Measurements from ENCODE around the gene SKI.

Gene SKI

DNA sequence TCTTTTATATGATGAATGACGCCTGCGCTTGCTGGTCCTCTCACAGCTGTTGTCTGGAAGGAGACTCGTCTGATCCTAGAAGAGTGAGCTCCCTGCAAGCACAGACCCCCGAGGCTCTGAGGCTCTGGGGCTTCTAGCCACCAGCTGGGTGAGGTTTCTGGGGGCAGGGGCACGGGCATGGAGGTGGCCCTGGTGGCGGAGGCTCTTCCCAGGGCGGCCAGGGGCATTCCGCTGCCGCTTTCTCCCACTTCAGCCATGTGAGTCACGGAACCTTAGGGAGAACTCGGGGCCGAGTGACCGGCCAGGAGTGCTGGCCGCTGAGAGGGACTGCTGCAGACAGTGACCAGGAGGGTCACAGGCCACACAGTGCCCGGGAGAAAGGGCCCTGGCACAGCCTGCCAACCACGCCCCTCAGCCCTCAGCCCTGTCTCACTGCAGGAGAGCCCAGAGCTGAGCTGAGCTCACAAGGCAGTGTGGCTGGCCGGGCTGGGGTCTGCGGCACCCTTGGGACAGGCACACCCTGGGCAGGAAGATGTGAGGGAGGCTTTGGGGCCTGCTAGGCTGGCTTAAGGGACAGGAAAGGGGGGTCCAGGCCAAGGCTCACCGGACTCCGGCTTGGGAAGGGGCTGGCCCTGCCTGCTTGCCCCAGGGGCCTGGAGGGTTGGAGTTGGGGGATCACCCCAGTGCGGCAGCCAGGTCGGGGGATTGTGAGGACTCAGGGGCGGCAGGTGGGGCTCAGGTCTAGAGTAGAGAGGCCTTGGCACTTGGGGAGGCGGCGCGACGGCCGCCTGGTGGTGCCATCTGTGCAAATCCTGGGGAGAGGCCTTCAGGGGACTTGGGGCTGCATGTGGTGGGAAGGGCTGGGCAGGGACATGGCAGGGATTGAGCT is 127.5 kb downstream of the SKI start:
- no peaks in the 10 kb centered on the region for H3K79me2 ChIP-seq (ENCODE audit: insufficient read depth, low read length)

DNA sequence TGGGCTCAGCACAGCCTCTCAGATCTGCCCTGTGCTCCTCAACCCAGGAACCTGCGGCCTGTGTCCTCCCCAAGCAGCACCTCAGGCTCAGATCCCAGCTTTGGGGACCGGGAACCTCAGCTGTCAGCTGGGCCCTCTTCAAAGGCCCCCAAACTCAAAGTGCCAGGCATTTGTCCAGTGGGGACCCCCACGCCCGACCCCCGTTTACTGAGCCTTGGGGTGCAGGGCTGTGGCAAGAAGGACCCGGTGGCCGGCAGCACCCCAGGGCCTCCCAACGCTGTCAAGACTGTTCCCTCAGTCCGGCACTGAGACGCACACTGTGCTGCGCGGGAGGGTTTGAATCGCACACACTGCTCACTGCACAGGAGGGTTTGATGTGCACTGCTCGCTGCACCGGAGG is 128.3 kb downstream of the SKI start:
- Histone ChIP-seq H3K79me2 (ENCODE audit: insufficient read depth, low read length) (no peaks in the 10 kb centered on the region), H3K27me3 (ENCODE audit: insufficient read depth, low read length) (peaks cover 3% of the 10 kb centered on the region; the same call in 1 of the 2 replicates), H3K27ac (ENCODE audit: low read depth, low read length, poor library complexity, severe bottlenecking) (no peak overlapping the region), H3K4me1 (ENCODE audit: insufficient read depth, low read length, severe bottlenecking) (no peaks in the 10 kb centered on the region), H3K4me2 (ENCODE audit: low read length) (no peak overlapping the region), H3F3A (ENCODE audit: insufficient read depth, low read length) (no peaks in the 10 kb centered on the region), H3K9ac (ENCODE audit: low read length) (no peak overlapping the region), H3K4me3 (ENCODE audit: low read depth, low read length, poor library complexity, severe bottlenecking) (no peak overlapping the region), H3K9me3 (ENCODE audit: low read length) (no peaks in the 10 kb centered on the region), H2AFZ (ENCODE audit: low read length) (no peak overlapping the region), H3K36me3 (ENCODE audit: insufficient read depth, low read length) (no peaks in the 10 kb centered on the region), H3K9me2 (ENCODE audit: low read depth, low read length) (no peaks in the 10 kb centered on the region), H4K20me1 (ENCODE audit: insufficient read depth, low read length) (no peaks in the 10 kb centered on the region)
- no peak for TF ChIP-seq EZH2 (IDR thresholded peaks at IDR 0.05; ENCODE audit: borderline replicate concordance, low read length)
- TF ChIP-seq, protein P1, sequence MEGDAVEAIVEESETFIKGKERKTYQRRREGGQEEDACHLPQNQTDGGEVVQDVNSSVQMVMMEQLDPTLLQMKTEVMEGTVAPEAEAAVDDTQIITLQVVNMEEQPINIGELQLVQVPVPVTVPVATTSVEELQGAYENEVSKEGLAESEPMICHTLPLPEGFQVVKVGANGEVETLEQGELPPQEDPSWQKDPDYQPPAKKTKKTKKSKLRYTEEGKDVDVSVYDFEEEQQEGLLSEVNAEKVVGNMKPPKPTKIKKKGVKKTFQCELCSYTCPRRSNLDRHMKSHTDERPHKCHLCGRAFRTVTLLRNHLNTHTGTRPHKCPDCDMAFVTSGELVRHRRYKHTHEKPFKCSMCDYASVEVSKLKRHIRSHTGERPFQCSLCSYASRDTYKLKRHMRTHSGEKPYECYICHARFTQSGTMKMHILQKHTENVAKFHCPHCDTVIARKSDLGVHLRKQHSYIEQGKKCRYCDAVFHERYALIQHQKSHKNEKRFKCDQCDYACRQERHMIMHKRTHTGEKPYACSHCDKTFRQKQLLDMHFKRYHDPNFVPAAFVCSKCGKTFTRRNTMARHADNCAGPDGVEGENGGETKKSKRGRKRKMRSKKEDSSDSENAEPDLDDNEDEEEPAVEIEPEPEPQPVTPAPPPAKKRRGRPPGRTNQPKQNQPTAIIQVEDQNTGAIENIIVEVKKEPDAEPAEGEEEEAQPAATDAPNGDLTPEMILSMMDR (IDR thresholded peaks at IDR 0.05; ENCODE audit: low read length) = no peak

More for the DNA sequence above, 127.5 kb downstream of the SKI start:
- H4K20me1 ChIP-seq (ENCODE audit: insufficient read depth, low read length) = no peaks in the 10 kb centered on the region
- H2AFZ ChIP-seq (ENCODE audit: low read length) = no peak overlapping the region
- H3K4me2 ChIP-seq (ENCODE audit: low read length) = no peak overlapping the region
- TF ChIP-seq, protein P1 (IDR thresholded peaks at IDR 0.05; ENCODE audit: low read length) = no peak
- no peak for TF ChIP-seq EZH2 (IDR thresholded peaks at IDR 0.05; ENCODE audit: borderline replicate concordance, low read length)
- no peak overlapping the region for H3K4me3 ChIP-seq (ENCODE audit: low read depth, low read length, poor library complexity, severe bottlenecking)
- no peak overlapping the region for H3K9ac ChIP-seq (ENCODE audit: low read length)
- H3K9me3 ChIP-seq (ENCODE audit: low read length) = no peaks in the 10 kb centered on the region
- no peaks in the 10 kb centered on the region for H3K9me2 ChIP-seq (ENCODE audit: low read depth, low read length)
- H3K27me3 ChIP-seq (ENCODE audit: insufficient read depth, low read length) = peaks cover 3% of the 10 kb centered on the region; the same call in 1 of the 2 replicates
- no peaks in the 10 kb centered on the region for H3K4me1 ChIP-seq (ENCODE audit: insufficient read depth, low read length, severe bottlenecking)
- H3F3A ChIP-seq (ENCODE audit: insufficient read depth, low read length) = no peaks in the 10 kb centered on the region
- H3K36me3 ChIP-seq (ENCODE audit: insufficient read depth, low read length) = no peaks in the 10 kb centered on the region
- H3K27ac ChIP-seq (ENCODE audit: low read depth, low read length, poor library complexity, severe bottlenecking) = no peak overlapping the region

DNA sequence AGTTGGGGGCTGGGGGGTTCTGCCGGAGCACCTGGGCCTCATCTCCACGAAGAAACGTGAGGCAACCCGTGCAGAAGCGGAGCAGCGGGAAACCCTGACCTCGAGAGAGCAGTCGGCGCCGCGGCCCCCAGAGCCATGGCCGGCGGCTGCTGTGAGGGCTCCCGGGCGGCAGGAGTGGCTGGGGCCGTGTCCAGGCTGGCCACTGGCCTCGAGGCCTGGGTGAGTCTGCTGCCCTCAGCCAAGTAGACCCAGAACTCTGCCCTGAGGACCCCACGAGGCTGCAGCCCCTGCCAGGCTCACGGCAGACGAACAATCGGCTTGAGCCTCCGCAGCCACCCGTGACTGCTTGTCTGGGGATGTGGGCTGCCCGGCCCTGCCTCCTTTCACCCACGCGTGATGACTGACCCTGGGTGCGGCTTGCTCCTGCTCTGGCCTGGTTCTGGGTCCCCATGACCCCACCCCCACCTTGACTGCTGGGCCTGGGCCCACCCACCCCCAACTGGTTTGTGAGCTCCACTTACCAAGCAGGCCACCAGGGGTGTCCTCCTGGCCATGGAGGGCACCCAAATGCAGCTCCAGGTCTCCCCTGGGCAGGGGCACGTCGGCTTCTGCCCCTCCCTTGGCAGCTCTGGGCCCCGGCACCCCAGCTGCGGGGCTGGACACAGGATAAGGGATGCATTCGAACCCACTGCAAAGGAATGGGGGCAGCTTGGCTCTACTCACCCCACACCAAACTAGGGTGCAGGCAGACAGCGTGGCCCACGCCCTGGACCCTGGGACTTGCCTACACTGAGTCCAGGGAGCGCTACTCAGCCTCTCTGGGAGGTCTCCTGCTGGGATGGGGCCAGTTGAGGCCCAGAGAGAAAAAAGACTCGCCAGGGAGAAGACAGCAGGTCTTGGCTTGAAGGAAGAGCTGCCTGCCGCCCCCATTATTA is 129.1 kb downstream of the SKI start:
- no peak overlapping the region for H2AFZ ChIP-seq (ENCODE audit: low read length)
- H3K27me3 ChIP-seq (ENCODE audit: insufficient read depth, low read length) = peaks cover 3% of the 10 kb centered on the region
- TF ChIP-seq, protein P1 (IDR thresholded peaks at IDR 0.05; ENCODE audit: low read length) = no peak
- TF ChIP-seq EZH2 (IDR thresholded peaks at IDR 0.05; ENCODE audit: borderline replicate concordance, low read length) = no peak
- no peaks in the 10 kb centered on the region for H3F3A ChIP-seq (ENCODE audit: insufficient read depth, low read length)
- no peaks in the 10 kb centered on the region for H3K4me1 ChIP-seq (ENCODE audit: insufficient read depth, low read length, severe bottlenecking)
- H3K4me2 ChIP-seq (ENCODE audit: low read length) = no peak overlapping the region
- no peak overlapping the region for H3K4me3 ChIP-seq (ENCODE audit: low read depth, low read length, poor library complexity, severe bottlenecking)
- no peaks in the 10 kb centered on the region for H3K79me2 ChIP-seq (ENCODE audit: insufficient read depth, low read length)
- H3K9ac ChIP-seq (ENCODE audit: low read length) = no peak overlapping the region
- no peaks in the 10 kb centered on the region for H4K20me1 ChIP-seq (ENCODE audit: insufficient read depth, low read length)
- H3K9me3 ChIP-seq (ENCODE audit: low read length) = no peaks in the 10 kb centered on the region
- H3K36me3 ChIP-seq (ENCODE audit: insufficient read depth, low read length) = no peaks in the 10 kb centered on the region
- no peak overlapping the region for H3K27ac ChIP-seq (ENCODE audit: low read depth, low read length, poor library complexity, severe bottlenecking)
- no peaks in the 10 kb centered on the region for H3K9me2 ChIP-seq (ENCODE audit: low read depth, low read length)

Measured in OCI-LY1 (cell line).